AG04449 (cell line): ENCODE data around the gene AXIN2.

ENCODE experiments used
- CTCF ChIA-PET: fragments of 350-600 bp; formaldehyde crosslinking; extraction: SDS; loops from one replicate; lab custom pipeline; 2021; ENCODE audit warnings: antibody characterized with exemption; lab: Yijun Ruan, JAX
- POLR2A ChIA-PET: fragments of 400-600, 350-600 bp; formaldehyde crosslinking; extraction: SDS; loops from one replicate; lab custom pipeline; 2020; ENCODE audit warnings: antibody characterized with exemption, inconsistent platforms; lab: Yijun Ruan, JAX
- DNase-seq: peaks from one replicate; pipeline ENCODE4 v3.0.0-alpha.2; 2010; ENCODE audit warnings: low read depth, low spot score
- H3K4me3 ChIP-seq: 2 replicates; pipeline ENCODE4 v1.5.1; 2011; ENCODE audit warnings: low read depth, mild to moderate bottlenecking, control low read depth, low read length
- CTCF ChIP-seq: IDR thresholded peaks from one replicate; pipeline ENCODE4 v1.5.1; 2011; ENCODE audit warnings: mild to moderate bottlenecking, moderate library complexity, low read length, control low read depth, inconsistent platforms; ENCODE audit not compliant: insufficient read depth; ENCODE audit errors: missing control alignments

AXIN2 gene

DNA sequence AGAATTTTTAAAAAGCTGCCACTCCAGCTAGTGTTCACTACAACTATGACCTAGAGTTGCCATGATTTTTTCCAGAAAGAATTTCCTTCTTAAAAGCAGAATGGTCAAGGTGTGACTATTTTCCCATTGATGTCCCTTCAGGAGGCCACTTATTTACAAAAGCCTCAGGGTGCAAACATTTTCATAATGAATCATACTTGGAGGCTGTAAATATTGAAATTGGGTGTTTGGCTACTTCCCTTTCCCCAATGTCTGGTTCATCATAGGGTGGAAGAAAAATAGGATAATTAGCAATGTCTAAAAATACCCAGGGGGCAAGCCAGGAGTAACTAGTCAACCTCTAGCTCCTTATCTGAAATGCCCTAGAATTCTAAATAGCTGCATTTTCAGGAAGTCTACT is 18.8 kb downstream of the AXIN2 start:
- CTCF ChIA-PET: interaction anchor here (1.5 kb wide), 1 partner anchor 14 kb away, joined by 9 read pairs; no protein-coding TSS in a partner anchor
- POLR2A ChIA-PET: no interaction called here

DNA sequence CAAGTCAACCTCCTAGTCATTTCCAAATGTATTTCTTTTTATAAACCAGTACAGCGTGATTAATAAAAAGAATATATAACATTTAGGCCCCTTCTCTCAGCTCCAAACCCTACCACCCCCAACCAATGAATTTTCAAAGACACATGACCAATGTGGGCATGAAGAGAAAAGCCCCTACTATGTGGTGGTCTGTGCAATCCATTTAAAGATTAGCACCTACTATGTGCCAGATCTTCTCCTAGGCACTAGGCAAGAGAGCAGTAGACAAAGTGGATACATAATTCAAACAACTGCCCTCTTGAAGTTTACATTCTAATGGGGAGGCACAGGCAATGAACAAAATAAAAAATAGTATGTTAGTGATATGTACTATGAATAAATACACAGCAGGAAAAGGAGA is 19.4 kb downstream of the AXIN2 start:
- no peak for TF ChIP-seq CTCF
- POLR2A ChIA-PET: no interaction called here
- no peak overlapping the region for H3K4me3 ChIP-seq
- CTCF ChIA-PET: interaction anchor here (1.5 kb wide), 1 partner anchor 15 kb away, joined by 7 read pairs; no protein-coding TSS in a partner anchor
- no peak for DNase-seq

More for the DNA sequence above, 18.8 kb downstream of the AXIN2 start:
- no peak for DNase-seq
- H3K4me3 ChIP-seq: no peak overlapping the region
- no peak for TF ChIP-seq CTCF

DNA sequence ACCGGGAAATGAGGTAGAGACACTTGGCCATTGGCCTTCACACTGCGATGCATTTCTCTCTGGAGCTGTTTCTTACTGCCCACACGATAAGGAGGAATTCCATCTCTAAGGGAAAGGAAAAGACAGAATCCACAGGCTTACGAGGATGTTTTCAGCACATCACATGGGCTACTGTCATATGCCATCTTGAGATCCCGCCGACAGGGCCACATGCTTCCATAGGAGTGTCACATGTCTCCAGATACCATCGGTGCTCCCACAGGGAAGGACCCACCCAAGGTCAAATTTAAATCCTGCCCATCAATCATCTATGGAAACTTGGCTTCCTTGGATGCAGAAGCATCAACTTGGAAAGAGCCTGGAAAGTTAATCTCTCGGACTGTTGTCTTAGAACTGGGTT is 20.0 kb downstream of the AXIN2 start:
- ChIA-PET CTCF (interaction anchor here (1.5 kb wide), 1 partner anchor 15 kb away, joined by 7 read pairs; no protein-coding TSS in a partner anchor), POLR2A (no interaction called here)
- TF ChIP-seq CTCF: no peak
- DNase-seq: no peak
- no peak overlapping the region for H3K4me3 ChIP-seq

GRCh38 chr17:65539630-65540266 is 21.7 kb downstream of the AXIN2 start:
- no peak overlapping the region for H3K4me3 ChIP-seq
- no peak for DNase-seq
- ChIA-PET CTCF (interaction anchor here (1.7 kb wide), 1 partner anchor 13 kb away, joined by 4 read pairs; no protein-coding TSS in a partner anchor), POLR2A (no interaction called here)
- TF ChIP-seq CTCF: no peak

DNA sequence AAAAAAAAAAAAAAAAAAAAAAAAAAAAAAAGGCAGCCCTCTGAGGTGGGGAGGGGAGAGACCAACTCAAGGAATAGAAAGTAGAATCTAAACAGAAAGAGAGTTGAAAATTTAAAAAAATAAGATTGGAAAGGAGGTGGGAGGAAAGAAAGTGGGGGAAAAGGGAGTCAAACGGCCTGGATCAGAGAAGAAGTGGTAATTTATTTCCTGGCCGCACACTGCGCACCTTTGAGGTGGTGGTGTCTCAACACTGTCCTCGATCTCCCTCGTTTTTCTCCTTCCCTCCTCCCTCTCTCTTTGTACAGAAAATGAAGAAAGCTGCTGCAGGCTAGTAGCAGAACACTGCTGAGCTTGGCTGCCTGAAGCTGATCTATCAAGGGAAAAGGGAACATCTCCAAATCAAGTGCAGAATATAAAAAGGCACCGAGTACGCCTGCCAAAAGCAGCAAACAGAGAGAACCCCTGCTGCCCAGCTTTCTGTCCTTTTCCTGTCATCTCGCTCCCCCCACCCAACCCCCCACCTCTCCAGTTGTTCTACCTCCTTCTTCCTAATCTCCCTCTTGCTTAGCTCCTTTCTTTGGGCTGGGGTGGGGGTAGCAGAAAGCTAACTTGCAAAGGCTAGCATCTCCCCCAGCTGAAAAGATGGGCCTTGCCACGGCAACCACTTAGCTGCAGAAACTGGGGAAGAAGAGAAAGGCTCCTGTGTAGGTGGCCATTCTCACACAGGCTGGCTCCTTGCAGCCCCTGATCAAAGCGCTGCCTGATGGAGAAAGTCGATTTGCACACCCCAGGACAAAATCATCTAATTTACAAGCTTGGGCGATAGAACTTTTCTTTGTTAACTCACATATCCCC is 22.5 kb downstream of the AXIN2 start:
- no peak for DNase-seq
- H3K4me3 ChIP-seq: no peak overlapping the region
- ChIA-PET POLR2A (no interaction called here), CTCF (interaction anchor here (1.7 kb wide), 1 partner anchor 14 kb away, joined by 4 read pairs; no protein-coding TSS in a partner anchor)
- TF ChIP-seq CTCF: no peak
